ENCODE measurements around the gene ANO9.

- TF ChIP-seq CTCF (IDR thresholded peaks at IDR 0.05; ENCODE audit: low read length), result no peak
- no peak for TF ChIP-seq EZH2 (IDR thresholded peaks at IDR 0.05; ENCODE audit: borderline replicate concordance, low read length)
Measured at GRCh38 chr11:409008-409599, 32.7 kb downstream of the ANO9 start.

Measured in OCI-LY1 (cell line).